ENCODE results near the gene CNTFR.

DNA sequence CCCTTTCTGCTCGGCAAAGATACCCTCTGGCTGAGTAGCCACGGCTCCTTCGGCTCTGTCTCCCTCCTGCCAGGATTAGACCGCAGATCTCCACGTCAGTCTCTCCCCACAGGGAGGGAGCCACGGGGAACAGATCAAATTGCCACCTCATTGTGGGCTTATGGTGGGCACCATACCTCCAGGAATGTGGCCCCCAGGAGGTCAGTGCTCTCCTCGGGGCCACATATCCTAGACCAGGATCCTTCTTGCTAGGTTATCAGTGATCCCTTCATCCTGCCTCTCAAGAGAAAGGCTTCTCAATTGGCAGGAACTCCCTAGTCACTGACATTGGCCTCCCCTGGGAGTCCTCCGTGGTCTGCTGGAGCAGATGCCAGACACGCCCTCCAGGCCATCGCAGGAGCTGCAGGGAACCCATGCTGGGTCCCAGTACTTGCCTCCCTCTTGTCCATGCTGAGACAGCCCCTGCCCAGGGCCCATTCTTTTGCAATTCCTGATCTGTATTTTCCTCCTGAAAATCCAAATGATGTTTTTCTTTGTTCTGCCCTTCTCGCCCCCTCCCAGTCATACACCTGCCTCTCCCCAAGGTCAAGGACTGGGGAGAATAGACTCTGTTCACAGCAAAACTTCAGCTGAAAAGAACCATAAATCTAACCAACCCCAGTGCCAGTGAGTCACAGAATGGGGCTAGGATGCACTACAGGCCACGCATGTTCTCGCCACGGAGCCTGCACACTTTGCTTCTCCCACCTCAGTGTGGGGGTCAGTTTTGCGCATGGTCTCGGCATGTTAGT lies 35.1 kb downstream of the CNTFR start:
- TF ChIP-seq CTCF (IDR thresholded peaks at IDR 0.05) (no peak), EZH2 (IDR thresholded peaks at IDR 0.05) (no peak)

All from neural progenitor cell (in vitro differentiated cells).